Measurements from ENCODE around the gene MFSD6. TPM values are rescaled to one million over a fixed set of nuclear protein-coding genes. Genes with fewer than 3 reads are reported as not detected.

MFSD6 gene
- total and polyA plus RNA-seq, 2 of the 8 experiments (the other 6 are each of a cell fraction or from before 2014, with no cell fraction given): 1.8 to 5.1 TPM

DNA sequence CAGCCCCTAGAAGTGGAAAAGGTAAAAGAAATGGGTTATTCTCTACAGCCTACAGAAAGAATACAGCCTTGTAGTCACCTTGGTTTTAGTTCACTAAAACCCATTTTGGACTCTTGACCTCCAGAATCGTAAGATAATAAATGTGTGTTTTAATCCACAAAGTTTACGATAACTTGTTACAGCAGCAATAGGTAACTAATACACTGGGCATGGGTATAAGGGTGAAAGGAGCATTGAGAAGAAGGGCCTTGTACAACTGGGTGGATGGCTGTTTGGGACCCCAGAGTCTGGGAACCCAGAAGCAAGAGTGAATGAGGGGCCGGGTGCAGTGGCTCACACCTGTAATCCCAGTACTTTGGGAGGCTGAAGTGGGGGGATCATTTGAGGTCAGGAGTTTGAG, 2.2 kb upstream of the MFSD6 start:
- DNase-seq (ENCODE audit: low read depth in 1 of 2, low spot score in 2 of 2): no peak
- H2BK12ac ChIP-seq (ENCODE audit: low read depth, low read length): no peak overlapping the region
- H3K4me1 ChIP-seq (replicated peaks in 1 of 4; ENCODE audit: control insufficient read depth in 3 of 4, insufficient read depth in 4 of 4, low read length in 3 of 4): peaks cover 3 to 4% (median 4%) of the 10 kb centered on the region in 4 experiments; a peak in 6 of 7 replicates
- H3K9ac ChIP-seq (replicated peaks in 1 of 4; ENCODE audit: extremely low read depth in 1 of 4, low read depth in 3 of 4, low read length in 3 of 4): no peak overlapping the region
- TF ChIP-seq TBP (IDR thresholded peaks at IDR 0.05; ENCODE audit: low read depth, low read length) (no peak), GTF2F1 (IDR thresholded peaks at IDR 0.05; ENCODE audit: borderline replicate concordance, low read depth, low read length) (no peak), ASH2L (IDR thresholded peaks at IDR 0.05; ENCODE audit: low read length) (no peak), EGR1 (IDR thresholded peaks at IDR 0.05; ENCODE audit: borderline replicate concordance, low read depth, low read length) (no peak), EP300 (IDR thresholded peaks at IDR 0.05; ENCODE audit: borderline replicate concordance in 1 of 2, low read depth in 2 of 2, low read length in 2 of 2) (no peak), TAF1 (IDR thresholded peaks at IDR 0.05; ENCODE audit: low read depth, low read length) (no peak), SUZ12 (IDR thresholded peaks at IDR 0.05; ENCODE audit: low read length) (no peak), SIN3A (conservative IDR thresholded peaks at IDR 0.05 in 1 of 2, IDR thresholded peaks at IDR 0.05 in 1 of 2; ENCODE audit: low read depth in 1 of 2, low read length in 2 of 2) (no peak), RAD21 (IDR thresholded peaks at IDR 0.05 in 1 of 2, conservative IDR thresholded peaks at IDR 0.05 in 1 of 2; ENCODE audit: low read depth in 2 of 2, low read length in 2 of 2) (no peak), CREB1 (IDR thresholded peaks at IDR 0.05) (no peak), ZNF274 (IDR thresholded peaks at IDR 0.05; ENCODE audit: borderline replicate concordance, extremely low read depth, low read length) (no peak), NRF1 (IDR thresholded peaks at IDR 0.05; ENCODE audit: low read depth, low read length) (no peak), RFX5 (IDR thresholded peaks at IDR 0.05; ENCODE audit: borderline replicate concordance, low read depth, low read length) (no peak), POU5F1 (IDR thresholded peaks at IDR 0.05; ENCODE audit: low read depth, low read length) (no peak)
- no peak overlapping the region for H2BK120ac ChIP-seq (replicated peaks; ENCODE audit: low read depth, low read length)
- no peaks in the 10 kb centered on the region for H4K20me1 ChIP-seq (replicated peaks in 1 of 2; ENCODE audit: control insufficient read depth in 1 of 2, insufficient read depth in 2 of 2, low read length in 2 of 2)
- H3K79me1 ChIP-seq (ENCODE audit: low read depth, low read length): no peaks in the 10 kb centered on the region
- ChIA-PET POLR2A (ENCODE audit: partially characterized antibody) (no interaction called here), CTCF (ENCODE audit: partially characterized antibody) (no interaction called here)
- H3K23me2 ChIP-seq (ENCODE audit: low read depth, low read length): peaks cover 11% of the 10 kb centered on the region; the same call in 1 of the 2 replicates
- no peak overlapping the region for H3K23ac ChIP-seq (ENCODE audit: insufficient read length)
- H4K5ac ChIP-seq (ENCODE audit: insufficient read length, low read depth, low read length): no peak overlapping the region
- H4K91ac ChIP-seq (replicated peaks; ENCODE audit: insufficient read length, low read length): no peak overlapping the region
- FAIRE-seq: no peak
- 88% methylated on average over 3 of the region's 3 CpGs; no CpG with 5 or more reads in 1 of the 2 experiments for WGBS, 2 experiments (ENCODE audit: extremely low coverage in 1 of 2, insufficient coverage in 1 of 2, insufficient read length in 1 of 2, insufficient replicate concordance in 2 of 2, low coverage in 1 of 2, low lambda C conversion rate in 2 of 2, missing lambda C conversion rate in 1 of 2)
- H3K4ac ChIP-seq (replicated peaks; ENCODE audit: insufficient read length, low read depth, low read length): no peak overlapping the region
- H4K8ac ChIP-seq (ENCODE audit: extremely low read depth, insufficient read depth, low read length): no peak overlapping the region
- no peak overlapping the region for H3K18ac ChIP-seq (ENCODE audit: extremely low read depth, low read length)
- H2AK5ac ChIP-seq (ENCODE audit: low read depth, low read length): no peak overlapping the region
- peaks cover 2 to 24% (median 20%) of the 10 kb centered on the region in 4 experiments for H3K27me3 ChIP-seq (replicated peaks in 1 of 4; ENCODE audit: control insufficient read depth in 3 of 4, extremely low read depth in 1 of 4, insufficient read depth in 3 of 4, low read length in 3 of 4)
- no peak overlapping the region for H3K4me2 ChIP-seq (ENCODE audit: insufficient read depth in 1 of 2, low read depth in 2 of 2, low read length in 2 of 2)
- H2BK15ac ChIP-seq (ENCODE audit: low read length): no peak overlapping the region
- no peak overlapping the region for H3K27ac ChIP-seq (ENCODE audit: low read depth, low read length)
- no peak overlapping the region for H3K4me3 ChIP-seq (ENCODE audit: extremely low read depth in 1 of 4, insufficient read depth in 2 of 4, low read depth in 3 of 4, low read length in 4 of 4)
- no peaks in the 10 kb centered on the region for H3K79me2 ChIP-seq (ENCODE audit: control insufficient read depth in 1 of 2, insufficient read depth in 2 of 2, low read length in 2 of 2)
- H2BK5ac ChIP-seq (ENCODE audit: low read depth, low read length): no peak overlapping the region
- H3K36me3 ChIP-seq (ENCODE audit: control insufficient read depth in 2 of 4, insufficient read depth in 4 of 4, low read length in 3 of 4): no peaks in the 10 kb centered on the region
- H2AFZ ChIP-seq (ENCODE audit: low read length): no peak overlapping the region
- H2BK20ac ChIP-seq (ENCODE audit: low read length): no peak overlapping the region
- no peak overlapping the region for H3K14ac ChIP-seq (ENCODE audit: insufficient read length)
- H3K9me3 ChIP-seq (ENCODE audit: insufficient read depth in 2 of 2, low read depth in 1 of 2, low read length in 1 of 2): no peaks in the 10 kb centered on the region
- H3K56ac ChIP-seq (replicated peaks; ENCODE audit: insufficient read length, low read depth, low read length): no peak overlapping the region
